GM21423 (cell line): ENCODE results near the gene PPP2R5B.

Experiments used
- ATAC-seq: cut with Tn5 transposase; IDR thresholded peaks from one replicate; pipeline ENCODE4 v1.9.1; 2021; ENCODE audit warnings: mild to moderate bottlenecking, moderate library complexity; ENCODE audit not compliant: unreplicated experiment

Gene PPP2R5B

GRCh38 chr11:64906314-64906635 is 18.2 kb upstream of the PPP2R5B start:
- ATAC-seq = no peak

GRCh38 chr11:64908766-64909165 is 15.7 kb upstream of the PPP2R5B start:
- ATAC-seq = no peak

- ATAC-seq = no peak
These were observed 14.7 kb upstream of the PPP2R5B start for GRCh38 chr11:64909653-64910343.

- no peak for ATAC-seq
These were observed 13.9 kb upstream of the PPP2R5B start for GRCh38 chr11:64910451-64911093.

GRCh38 chr11:64911142-64911541 is 13.3 kb upstream of the PPP2R5B start:
- ATAC-seq = no peak

- no peak for ATAC-seq
These were observed 12.8 kb upstream of the PPP2R5B start for GRCh38 chr11:64911689-64912088.

- no peak for ATAC-seq
These were observed 11.2 kb upstream of the PPP2R5B start for GRCh38 chr11:64913171-64913727.

GRCh38 chr11:64914123-64914522 is 10.4 kb upstream of the PPP2R5B start:
- no peak for ATAC-seq

- no peak for ATAC-seq
These were observed 9.1 kb upstream of the PPP2R5B start for GRCh38 chr11:64915376-64915887.

GRCh38 chr11:64916040-64916774 is 8.3 kb upstream of the PPP2R5B start:
- ATAC-seq = no peak

- ATAC-seq = peak; percentile 95
These were observed 7.5 kb upstream of the PPP2R5B start, which contains the start of gene ATG2A for GRCh38 chr11:64916775-64917662. TSS of gene ATG2A (minus strand) at chr11:64917209. CDS start at chr11:64917135, 74 bp downstream.

- ATAC-seq = no peak
These were observed 6.9 kb upstream of the PPP2R5B start for GRCh38 chr11:64917663-64917995.

GRCh38 chr11:64918017-64918416 is 6.5 kb upstream of the PPP2R5B start:
- no peak for ATAC-seq

- no peak for ATAC-seq
These were observed 4.9 kb upstream of the PPP2R5B start for GRCh38 chr11:64919627-64920026.

GRCh38 chr11:64920124-64920523 is 4.4 kb upstream of the PPP2R5B start:
- no peak for ATAC-seq

- no peak for ATAC-seq
These were observed 3.1 kb upstream of the PPP2R5B start for GRCh38 chr11:64921384-64921783.

GRCh38 chr11:64923151-64923661 is 1.3 kb upstream of the PPP2R5B start:
- ATAC-seq = no peak

- no peak for ATAC-seq
These were observed 408 bp downstream of the PPP2R5B start for GRCh38 chr11:64924910-64925284.

- ATAC-seq = no peak
These were observed 1.3 kb downstream of the PPP2R5B start for GRCh38 chr11:64925536-64926436.
